ENCODE data around the gene COL6A2.

- TF ChIP-seq, protein P1, sequence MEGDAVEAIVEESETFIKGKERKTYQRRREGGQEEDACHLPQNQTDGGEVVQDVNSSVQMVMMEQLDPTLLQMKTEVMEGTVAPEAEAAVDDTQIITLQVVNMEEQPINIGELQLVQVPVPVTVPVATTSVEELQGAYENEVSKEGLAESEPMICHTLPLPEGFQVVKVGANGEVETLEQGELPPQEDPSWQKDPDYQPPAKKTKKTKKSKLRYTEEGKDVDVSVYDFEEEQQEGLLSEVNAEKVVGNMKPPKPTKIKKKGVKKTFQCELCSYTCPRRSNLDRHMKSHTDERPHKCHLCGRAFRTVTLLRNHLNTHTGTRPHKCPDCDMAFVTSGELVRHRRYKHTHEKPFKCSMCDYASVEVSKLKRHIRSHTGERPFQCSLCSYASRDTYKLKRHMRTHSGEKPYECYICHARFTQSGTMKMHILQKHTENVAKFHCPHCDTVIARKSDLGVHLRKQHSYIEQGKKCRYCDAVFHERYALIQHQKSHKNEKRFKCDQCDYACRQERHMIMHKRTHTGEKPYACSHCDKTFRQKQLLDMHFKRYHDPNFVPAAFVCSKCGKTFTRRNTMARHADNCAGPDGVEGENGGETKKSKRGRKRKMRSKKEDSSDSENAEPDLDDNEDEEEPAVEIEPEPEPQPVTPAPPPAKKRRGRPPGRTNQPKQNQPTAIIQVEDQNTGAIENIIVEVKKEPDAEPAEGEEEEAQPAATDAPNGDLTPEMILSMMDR (CRISPR knock-in tag; IDR thresholded peaks at IDR 0.05) = no peak
- no peak for TF ChIP-seq MTA3 (CRISPR knock-in tag; IDR thresholded peaks at IDR 0.05)
- TF ChIP-seq ZNF383 (CRISPR knock-in tag; IDR thresholded peaks at IDR 0.05; ENCODE audit: borderline replicate concordance) = no peak
- TF ChIP-seq ELF4 (CRISPR knock-in tag; IDR thresholded peaks at IDR 0.05; ENCODE audit: borderline replicate concordance) = no peak
- no peak for TF ChIP-seq BHLHE40 (IDR thresholded peaks at IDR 0.05; ENCODE audit: low read length)
Observed at GRCh38 chr21:46154155-46154954, 56.4 kb downstream of the COL6A2 start.
